ENCODE measurements around the gene HDAC8. TPM values are rescaled to one million over a fixed set of nuclear protein-coding genes. Genes with fewer than 3 reads are reported as not detected.

Gene HDAC8
- total and polyA plus RNA-seq, 9 of the 15 experiments (the other 6 are each of a cell fraction or from before 2014, with no cell fraction given) = 18.9 to 53.8 (median 28.7) TPM

DNA sequence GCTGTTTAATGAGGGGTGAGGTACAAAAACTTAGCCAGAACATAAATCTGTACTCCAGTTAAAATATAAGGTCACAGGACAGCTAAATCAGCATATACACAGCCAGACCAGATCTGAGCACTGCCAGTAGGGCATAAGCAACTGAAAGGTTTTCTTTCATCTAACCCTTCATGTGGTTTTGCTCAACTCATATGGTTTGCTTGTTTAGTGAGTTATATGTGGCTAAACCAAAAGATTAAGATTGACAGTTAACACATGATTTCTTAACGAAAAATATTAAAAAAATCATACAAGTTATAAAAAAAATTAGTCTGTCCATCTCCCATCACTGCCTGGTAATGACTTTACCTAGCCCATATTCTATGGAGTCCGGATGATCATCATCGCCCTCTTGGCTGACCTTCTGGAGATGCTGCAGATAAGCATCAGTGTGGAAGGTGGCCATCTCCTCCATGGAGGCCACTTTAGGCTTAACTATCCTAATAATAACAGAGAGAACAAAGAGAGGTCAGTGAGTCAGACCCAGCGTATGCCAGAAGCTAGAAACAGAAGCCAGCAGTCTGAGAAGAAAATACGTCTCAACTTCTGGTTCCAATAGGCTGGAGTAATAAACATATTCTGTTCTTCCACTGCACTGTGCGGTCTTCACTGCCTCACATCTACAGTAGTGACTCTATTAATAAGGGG, 4.1 kb downstream of the HDAC8 start:
- in situ Hi-C loops (cut with MboI) (no loop called here), intact Hi-C loops (cut with micrococcal nuclease) (no loop called here)
- no peaks in the 10 kb centered on the region for H3K9me1 ChIP-seq (ENCODE audit: control insufficient read depth, insufficient read depth, low read length)
- H3K27ac ChIP-seq (ENCODE audit: extremely low read depth, low read depth, low read length) = no peak overlapping the region
- DNase-seq (ENCODE audit: extremely low read depth in 1 of 4, low spot score in 3 of 4) = no peak
- TF ChIP-seq SREBF2 (CRISPR knock-in tag; IDR thresholded peaks at IDR 0.05) (no peak), ETS2 (tag; IDR thresholded peaks at IDR 0.05; ENCODE audit: borderline replicate concordance, poor library complexity, severe bottlenecking) (no peak), MITF (IDR thresholded peaks at IDR 0.05) (no peak), NR2C1 (IDR thresholded peaks at IDR 0.05) (no peak), NR2C1 (tag; IDR thresholded peaks at IDR 0.05) (no peak), CBX8 (IDR thresholded peaks at IDR 0.05; ENCODE audit: borderline replicate concordance, extremely low read depth, low read depth, low read length, poor library complexity, severe bottlenecking) (no peak), ZNF592 (IDR thresholded peaks at IDR 0.05) (no peak), TEAD4 (IDR thresholded peaks at IDR 0.05; ENCODE audit: low read length) (no peak), TEAD4 (CRISPR knock-in tag; IDR thresholded peaks at IDR 0.05; ENCODE audit: borderline replicate concordance) (no peak)
- TF ChIP-seq, protein P1, sequence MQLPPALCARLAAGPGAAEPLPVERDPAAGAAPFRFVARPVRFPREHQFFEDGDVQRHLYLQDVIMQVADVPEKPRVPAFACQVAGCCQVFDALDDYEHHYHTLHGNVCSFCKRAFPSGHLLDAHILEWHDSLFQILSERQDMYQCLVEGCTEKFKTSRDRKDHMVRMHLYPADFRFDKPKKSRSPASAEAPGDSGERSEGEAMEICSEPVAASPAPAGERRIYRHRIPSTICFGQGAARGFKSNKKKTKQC (CRISPR knock-in tag; IDR thresholded peaks at IDR 0.05) = no peak
- TF ChIP-seq, protein P2, sequence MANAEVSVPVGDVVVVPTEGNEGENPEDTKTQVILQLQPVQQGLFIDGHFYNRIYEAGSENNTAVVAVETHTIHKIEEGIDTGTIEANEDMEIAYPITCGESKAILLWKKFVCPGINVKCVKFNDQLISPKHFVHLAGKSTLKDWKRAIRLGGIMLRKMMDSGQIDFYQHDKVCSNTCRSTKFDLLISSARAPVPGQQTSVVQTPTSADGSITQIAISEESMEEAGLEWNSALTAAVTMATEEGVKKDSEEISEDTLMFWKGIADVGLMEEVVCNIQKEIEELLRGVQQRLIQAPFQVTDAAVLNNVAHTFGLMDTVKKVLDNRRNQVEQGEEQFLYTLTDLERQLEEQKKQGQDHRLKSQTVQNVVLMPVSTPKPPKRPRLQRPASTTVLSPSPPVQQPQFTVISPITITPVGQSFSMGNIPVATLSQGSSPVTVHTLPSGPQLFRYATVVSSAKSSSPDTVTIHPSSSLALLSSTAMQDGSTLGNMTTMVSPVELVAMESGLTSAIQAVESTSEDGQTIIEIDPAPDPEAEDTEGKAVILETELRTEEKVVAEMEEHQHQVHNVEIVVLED (CRISPR knock-in tag; IDR thresholded peaks at IDR 0.05) = no peak
- ATAC-seq = no peak
- H3K36me3 ChIP-seq (ENCODE audit: control insufficient read depth, insufficient read depth, low read length) = peaks cover 43% of the 10 kb centered on the region; the same call in 2 of the 3 replicates
- H3K4me1 ChIP-seq (replicated peaks in 1 of 2; ENCODE audit: control insufficient read depth in 2 of 2, insufficient read depth in 2 of 2, low read length in 2 of 2) = no peaks in the 10 kb centered on the region; a peak in 1 of 5 replicates
- FAIRE-seq = no peak
- H3K4me3 ChIP-seq = no peak overlapping the region
- WGBS (ENCODE audit: insufficient coverage, low coverage, missing lambda C conversion rate) = 86% methylated on average over 6 of the region's 6 CpGs
- no peak overlapping the region for H2AFZ ChIP-seq (ENCODE audit: low read depth, low read length)
- ChIA-PET CTCF (ENCODE audit: low intra/inter-chr PET ratio) (no interaction called here), POLR2A (no interaction called here)
- H3K79me2 ChIP-seq (ENCODE audit: control insufficient read depth, insufficient read depth, low read length) = peaks cover 8% of the 10 kb centered on the region
- H3K4me2 ChIP-seq (ENCODE audit: insufficient read depth, low read length) = no peak overlapping the region
- no peaks in the 10 kb centered on the region for H3K9me3 ChIP-seq (replicated peaks; ENCODE audit: control insufficient read depth, insufficient read depth, low read depth, low read length)
- H3K27me3 ChIP-seq (ENCODE audit: control insufficient read depth in 2 of 2, insufficient read depth in 2 of 2, low read length in 2 of 2) = no peaks in the 10 kb centered on the region
- H4K20me1 ChIP-seq (replicated peaks; ENCODE audit: control insufficient read depth, insufficient read depth, low read length) = no peaks in the 10 kb centered on the region
- BruUV-seq (replicated peaks) = no TSS peak
- H3K9ac ChIP-seq (ENCODE audit: insufficient read depth in 1 of 2, low read depth in 2 of 2, low read length in 2 of 2) = no peak overlapping the region
